Natural killer cell treated with Interleukin-12 subunit alpha and Interleukin-12 subunit beta and Interleukin-15 and Interleukin-18, amount 100 ng/mL, for 72 hours (primary cell): ENCODE measurements around the gene PRICKLE2. TPM values are rescaled to one million over a fixed set of nuclear protein-coding genes. Genes with fewer than 3 reads are reported as not detected.

Experiments
- ATAC-seq, 2 donors: fragments of 150-1000 bp; cut with Tn5 transposase in 1 of 2; sonication (Bioruptor Pico), chemical (Tn5 transposase) in 1 of 2; 2 replicates each; pipeline ENCODE4 v1.10.0; 2021
- DNase-seq: peaks from one replicate; pipeline ENCODE4 v3.0.0; 2022; ENCODE audit warnings: low spot score
- H3K27ac Mint-ChIP-seq, 2 donors: 1 replicate in 1 of 2; 2 replicates in 1 of 2; pipeline ENCODE4 v1.8.0; 2022; ENCODE audit warnings: mixed read lengths in 2 of 2, mild to moderate bottlenecking in 1 of 2, moderate library complexity in 1 of 2
- H3K27me3 Mint-ChIP-seq, 2 donors: 1 replicate in 1 of 2; 2 replicates in 1 of 2; pipeline ENCODE4 v1.8.0; 2022; ENCODE audit warnings: mixed read lengths in 2 of 2
- H3K36me3 Mint-ChIP-seq: one replicate; pipeline ENCODE4 v1.8.0; 2022; ENCODE audit warnings: mixed read lengths
- H3K4me1 Mint-ChIP-seq, 2 donors: 1 replicate in 1 of 2; 2 replicates in 1 of 2; pipeline ENCODE4 v1.8.0; 2022; ENCODE audit warnings: low read depth in 2 of 2, mixed read lengths in 2 of 2, mild to moderate bottlenecking in 1 of 2
- H3K4me3 Mint-ChIP-seq: one replicate; pipeline ENCODE4 v1.8.0; 2022; ENCODE audit warnings: mixed read lengths
- H3K9me3 Mint-ChIP-seq: 2 replicates; pipeline ENCODE4 v1.8.0; 2022; ENCODE audit warnings: mixed read lengths
- total RNA-seq, 2 donors: library from RNA; stranded (reverse); gene quantifications; one replicate each; pipeline ENCODE4 v1.2.3, GENCODE V29; 2022

Gene PRICKLE2
- total RNA-seq, 2 donors from 2014 or later: 0.59 TPM; not detected in 1

GRCh38 chr3:64221571-64222257, 3.6 kb downstream of the PRICKLE2 start:
- Mint-ChIP-seq H3K27ac (no peak overlapping the region), H3K9me3 (no peaks in the 10 kb centered on the region), H3K4me1 (no peaks in the 10 kb centered on the region), H3K36me3 (no peaks in the 10 kb centered on the region), H3K4me3 (no peak overlapping the region), H3K27me3 (no peaks in the 10 kb centered on the region)
- ATAC-seq: no peak
- DNase-seq: no peak

- ATAC-seq (no peak), DNase-seq (no peak)
- no peak overlapping the region for H3K4me3 Mint-ChIP-seq
- no peaks in the 10 kb centered on the region for H3K36me3 Mint-ChIP-seq
- H3K27ac Mint-ChIP-seq: no peak overlapping the region
- no peaks in the 10 kb centered on the region for H3K9me3 Mint-ChIP-seq
- no peaks in the 10 kb centered on the region for H3K27me3 Mint-ChIP-seq
- H3K4me1 Mint-ChIP-seq: no peaks in the 10 kb centered on the region
Measured at GRCh38 chr3:64220161-64220914, 4.9 kb downstream of the PRICKLE2 start.

- ATAC-seq (no peak), DNase-seq (no peak)
- Mint-ChIP-seq H3K36me3 (no peaks in the 10 kb centered on the region), H3K9me3 (no peaks in the 10 kb centered on the region), H3K27me3 (no peaks in the 10 kb centered on the region), H3K27ac (no peak overlapping the region), H3K4me3 (no peak overlapping the region), H3K4me1 (no peaks in the 10 kb centered on the region)
Measured at GRCh38 chr3:64218746-64219145, 6.5 kb downstream of the PRICKLE2 start.

- H3K4me1 Mint-ChIP-seq: no peaks in the 10 kb centered on the region
- no peaks in the 10 kb centered on the region for H3K27me3 Mint-ChIP-seq
- ATAC-seq (no peak), DNase-seq (no peak)
- no peaks in the 10 kb centered on the region for H3K9me3 Mint-ChIP-seq
- H3K27ac Mint-ChIP-seq: no peak overlapping the region
- no peaks in the 10 kb centered on the region for H3K36me3 Mint-ChIP-seq
- no peak overlapping the region for H3K4me3 Mint-ChIP-seq
Measured at GRCh38 chr3:64218329-64218728, 6.9 kb downstream of the PRICKLE2 start.

GRCh38 chr3:64216274-64217147, 8.8 kb downstream of the PRICKLE2 start:
- Mint-ChIP-seq H3K9me3 (no peaks in the 10 kb centered on the region), H3K4me1 (no peaks in the 10 kb centered on the region), H3K27ac (no peak overlapping the region), H3K4me3 (no peak overlapping the region), H3K36me3 (no peaks in the 10 kb centered on the region), H3K27me3 (no peaks in the 10 kb centered on the region)
- ATAC-seq: no peak
- DNase-seq: no peak

- no peaks in the 10 kb centered on the region for H3K36me3 Mint-ChIP-seq
- H3K27ac Mint-ChIP-seq: no peak overlapping the region
- H3K27me3 Mint-ChIP-seq: no peaks in the 10 kb centered on the region
- H3K9me3 Mint-ChIP-seq: no peaks in the 10 kb centered on the region
- ATAC-seq: no peak
- H3K4me3 Mint-ChIP-seq: no peak overlapping the region
- H3K4me1 Mint-ChIP-seq: no peaks in the 10 kb centered on the region
- no peak for DNase-seq
Measured at GRCh38 chr3:64215559-64215958, 9.7 kb downstream of the PRICKLE2 start.

GRCh38 chr3:64215103-64215502, 10.2 kb downstream of the PRICKLE2 start:
- no peak for DNase-seq
- no peaks in the 10 kb centered on the region for H3K36me3 Mint-ChIP-seq
- H3K4me3 Mint-ChIP-seq: no peak overlapping the region
- H3K4me1 Mint-ChIP-seq: no peaks in the 10 kb centered on the region
- no peak for ATAC-seq
- H3K9me3 Mint-ChIP-seq: no peaks in the 10 kb centered on the region
- H3K27ac Mint-ChIP-seq: no peak overlapping the region
- no peaks in the 10 kb centered on the region for H3K27me3 Mint-ChIP-seq

- no peaks in the 10 kb centered on the region for H3K9me3 Mint-ChIP-seq
- no peaks in the 10 kb centered on the region for H3K36me3 Mint-ChIP-seq
- no peak overlapping the region for H3K4me3 Mint-ChIP-seq
- DNase-seq (no peak), ATAC-seq (no peak)
- H3K27me3 Mint-ChIP-seq: no peaks in the 10 kb centered on the region
- no peaks in the 10 kb centered on the region for H3K4me1 Mint-ChIP-seq
- no peak overlapping the region for H3K27ac Mint-ChIP-seq
Measured at GRCh38 chr3:64214381-64215018, 10.8 kb downstream of the PRICKLE2 start.

GRCh38 chr3:64213962-64214379, 11.3 kb downstream of the PRICKLE2 start:
- Mint-ChIP-seq H3K4me1 (no peaks in the 10 kb centered on the region), H3K27me3 (no peaks in the 10 kb centered on the region), H3K4me3 (no peak overlapping the region), H3K27ac (no peak overlapping the region), H3K36me3 (no peaks in the 10 kb centered on the region), H3K9me3 (no peaks in the 10 kb centered on the region)
- ATAC-seq (no peak), DNase-seq (no peak)

- Mint-ChIP-seq H3K27me3 (no peaks in the 10 kb centered on the region), H3K4me3 (no peak overlapping the region), H3K9me3 (no peaks in the 10 kb centered on the region), H3K27ac (no peak overlapping the region), H3K36me3 (no peaks in the 10 kb centered on the region), H3K4me1 (no peaks in the 10 kb centered on the region)
- no peak for DNase-seq
- ATAC-seq: no peak
Measured at GRCh38 chr3:64213224-64213878, 11.9 kb downstream of the PRICKLE2 start.

GRCh38 chr3:64209866-64210621, 15.2 kb downstream of the PRICKLE2 start:
- Mint-ChIP-seq H3K36me3 (no peaks in the 10 kb centered on the region), H3K9me3 (no peaks in the 10 kb centered on the region), H3K4me1 (no peaks in the 10 kb centered on the region), H3K27ac (no peak overlapping the region), H3K4me3 (no peak overlapping the region), H3K27me3 (no peaks in the 10 kb centered on the region)
- ATAC-seq (no peak), DNase-seq (no peak)

GRCh38 chr3:64207289-64208080, 17.8 kb downstream of the PRICKLE2 start:
- peaks cover 3% of the 10 kb centered on the region for H3K9me3 Mint-ChIP-seq
- no peaks in the 10 kb centered on the region for H3K36me3 Mint-ChIP-seq
- no peaks in the 10 kb centered on the region for H3K4me1 Mint-ChIP-seq
- H3K27me3 Mint-ChIP-seq: peaks cover 2 to 12% of the 10 kb centered on the region in 2 donors
- DNase-seq: no peak
- ATAC-seq: no peak
- no peak overlapping the region for H3K4me3 Mint-ChIP-seq
- no peak overlapping the region for H3K27ac Mint-ChIP-seq
